H9 (cell line): ENCODE data around the gene LRFN2. TPM values are rescaled to one million over a fixed set of nuclear protein-coding genes. Genes with fewer than 3 reads are reported as not detected.

Experiments
- DNase-seq: peaks from one replicate; pipeline ENCODE4 v3.0.0-alpha.2; 2017
- H2AFZ ChIP-seq: one replicate; pipeline ENCODE4 v1.6.1; 2013; ENCODE audit warnings: mild to moderate bottlenecking, low read length, control low read depth, moderate library complexity
- H2AK5ac ChIP-seq: 2 replicates; pipeline ENCODE4 v1.6.1; 2013; ENCODE audit warnings: low read length, control low read depth, mixed read lengths; ENCODE audit not compliant: insufficient read length
- H2BK120ac ChIP-seq: one replicate; pipeline ENCODE4 v1.6.1; 2013; ENCODE audit warnings: low read depth, mild to moderate bottlenecking, low read length, control low read depth, inconsistent platforms; ENCODE audit not compliant: poor library complexity, severe bottlenecking
- H2BK12ac ChIP-seq: 2 replicates; pipeline ENCODE4 v1.6.1; 2013; ENCODE audit warnings: low read length, control low read depth, mixed read lengths, low read depth; ENCODE audit not compliant: insufficient read length
- H2BK15ac ChIP-seq: 2 replicates; pipeline ENCODE4 v1.6.1; 2013; ENCODE audit warnings: low read depth, low read length, control low read depth
- H2BK20ac ChIP-seq: one replicate; pipeline ENCODE4 v1.6.1; 2013; ENCODE audit warnings: low read depth, mild to moderate bottlenecking, low read length, control low read depth, inconsistent platforms; ENCODE audit not compliant: poor library complexity, severe bottlenecking
- H2BK5ac ChIP-seq: 2 replicates; pipeline ENCODE4 v1.6.1; 2013; ENCODE audit warnings: low read length, control low read depth, mixed read lengths; ENCODE audit not compliant: insufficient read length
- H3K14ac ChIP-seq: 2 replicates; pipeline ENCODE4 v1.6.1; 2013; ENCODE audit warnings: low read length, control low read depth; ENCODE audit not compliant: insufficient read depth
- H3K18ac ChIP-seq: 2 replicates; pipeline ENCODE4 v1.6.1; 2013; ENCODE audit warnings: low read depth, mild to moderate bottlenecking, mixed read lengths, low read length, control low read depth; ENCODE audit not compliant: insufficient read length
- H3K23ac ChIP-seq: 2 replicates; pipeline ENCODE4 v1.6.1; 2013; ENCODE audit warnings: low read length, control low read depth, mixed read lengths, low read depth; ENCODE audit not compliant: insufficient read length
- H3K23me2 ChIP-seq: 2 replicates; pipeline ENCODE4 v1.6.1; 2013; ENCODE audit warnings: low read depth, mild to moderate bottlenecking, mixed read lengths, low read length, control low read depth; ENCODE audit not compliant: insufficient read length, poor library complexity, severe bottlenecking
- H3K27ac ChIP-seq: 2 replicates; pipeline ENCODE4 v1.5.1; 2013; ENCODE audit warnings: low read length, control low read depth, mixed read lengths, low read depth; ENCODE audit not compliant: insufficient read length
- H3K27me3 ChIP-seq: 2 replicates; pipeline ENCODE4 v1.6.1; 2013; ENCODE audit warnings: low read length, control low read depth, inconsistent platforms; ENCODE audit not compliant: insufficient read depth
- H3K4ac ChIP-seq: 2 replicates; pipeline ENCODE4 v1.6.1; 2013; ENCODE audit warnings: low read depth, mild to moderate bottlenecking, control low read depth, inconsistent platforms, low read length, moderate library complexity
- H3K4me1 ChIP-seq: 2 replicates; pipeline ENCODE4 v1.6.1; 2013; ENCODE audit warnings: low read length, control low read depth, inconsistent platforms; ENCODE audit not compliant: insufficient read depth
- H3K4me2 ChIP-seq: 2 replicates; pipeline ENCODE4 v1.6.1; 2013; ENCODE audit warnings: low read length, control low read depth, mixed read lengths; ENCODE audit not compliant: insufficient read length, insufficient read depth
- H3K56ac ChIP-seq: 2 replicates; pipeline ENCODE4 v1.6.1; 2013; ENCODE audit warnings: low read depth, mild to moderate bottlenecking, mixed read lengths, low read length, control low read depth; ENCODE audit not compliant: insufficient read length
- H3K79me1 ChIP-seq: 2 replicates; pipeline ENCODE4 v1.6.1; 2013; ENCODE audit warnings: low read depth, mild to moderate bottlenecking, moderate library complexity, low read length, control low read depth, inconsistent platforms; ENCODE audit not compliant: insufficient read depth, poor library complexity, severe bottlenecking
- H3K79me2 ChIP-seq: 2 replicates; pipeline ENCODE4 v1.6.1; 2013; ENCODE audit warnings: low read length, control low read depth, inconsistent platforms; ENCODE audit not compliant: insufficient read depth
- H3K9ac ChIP-seq: 2 replicates; pipeline ENCODE4 v1.6.1; 2013; ENCODE audit warnings: low read length, control low read depth, mixed read lengths; ENCODE audit not compliant: insufficient read length; ENCODE audit errors: extremely low read depth
- H3K9me3 ChIP-seq: one replicate; pipeline ENCODE4 v1.6.1; 2013; ENCODE audit warnings: low read depth, low read length, inconsistent platforms; ENCODE audit not compliant: control insufficient read depth
- H3T11ph ChIP-seq: one replicate; pipeline ENCODE4 v1.6.1; 2013; ENCODE audit warnings: mild to moderate bottlenecking, low read length, control low read depth, inconsistent platforms
- H4K20me1 ChIP-seq: one replicate; pipeline ENCODE4 v1.6.1; 2013; ENCODE audit not compliant: control insufficient read depth, insufficient read length, insufficient read depth
- H4K5ac ChIP-seq: 2 replicates; pipeline ENCODE4 v1.6.1; 2013; ENCODE audit warnings: low read depth, mild to moderate bottlenecking, mixed read lengths, low read length, control low read depth; ENCODE audit not compliant: insufficient read length
- H4K8ac ChIP-seq: replicated peaks from 2 replicates; pipeline ENCODE4 v1.6.1; 2013; ENCODE audit warnings: low read length, control low read depth, mixed read lengths, low read depth; ENCODE audit not compliant: insufficient read length
- H4K91ac ChIP-seq: 2 replicates; pipeline ENCODE4 v1.6.1; 2013; ENCODE audit warnings: low read depth, mild to moderate bottlenecking, moderate library complexity, mixed read lengths, low read length, control low read depth; ENCODE audit not compliant: insufficient read length
- H3K27ac Mint-ChIP-seq, 3 experiments: 2 replicates in 2 of 3; 3 replicates in 1 of 3; pipeline ENCODE4 v1.8.0; 2020 to 2021; ENCODE audit warnings: mixed read lengths in 3 of 3, mild to moderate bottlenecking in 1 of 3, moderate library complexity in 1 of 3
- H3K27me3 Mint-ChIP-seq: 2 replicates; pipeline ENCODE4 v1.8.0; 2021; ENCODE audit warnings: low read depth, mild to moderate bottlenecking, moderate library complexity, mixed read lengths
- H3K36me3 Mint-ChIP-seq, 3 experiments: 2 replicates in 2 of 3; 3 replicates in 1 of 3; pipeline ENCODE4 v1.8.0; 2020 to 2021; ENCODE audit warnings: low read depth in 3 of 3, mixed read lengths in 3 of 3; ENCODE audit not compliant: insufficient read depth in 1 of 3
- H3K4me1 Mint-ChIP-seq, 2 experiments: 2 replicates each; pipeline ENCODE4 v1.8.0; 2020; ENCODE audit warnings: mixed read lengths in 2 of 2
- H3K4me3 Mint-ChIP-seq, 2 experiments: 2 replicates in 1 of 2; 3 replicates in 1 of 2; pipeline ENCODE4 v1.8.0; 2020 to 2021; ENCODE audit warnings: mild to moderate bottlenecking in 2 of 2, mixed read lengths in 2 of 2, moderate library complexity in 1 of 2
- H3K9me3 Mint-ChIP-seq, 2 experiments: 2 replicates in 1 of 2; 3 replicates in 1 of 2; pipeline ENCODE4 v1.8.0; 2020; ENCODE audit warnings: mild to moderate bottlenecking in 2 of 2, mixed read lengths in 2 of 2, moderate library complexity in 1 of 2
- CTCF ChIP-seq: fragments of 200-600 bp; sonication (generic); conservative IDR thresholded peaks from 3 replicates; pipeline ENCODE4 v1.8.0; 2021; ENCODE audit warnings: antibody characterized with exemption, mild to moderate bottlenecking
- WGBS: extraction: QIAGEN DNeasy Blood & Tissue Kit; methylation state at CpG from one replicate; pipeline ENCODE4 v1.1.7; 2013; ENCODE audit warnings: missing lambda C conversion rate, low lambda C conversion rate, mixed read lengths; ENCODE audit not compliant: insufficient read length; ENCODE audit errors: extremely low coverage; 5-methylcytosine and 5-hydroxymethylcytosine counted together
- total RNA-seq: library from RNA; stranded (reverse); gene quantifications from 2 replicates; pipeline ENCODE4 v1.2.1, GENCODE V29; 2021

Gene LRFN2
- total RNA-seq, 1 experiment from 2014 or later, result 0.11 TPM

GRCh38 chr6:40356242-40356910 is 230.8 kb downstream of the LRFN2 start:
- no peaks in the 10 kb centered on the region for H3K9me3 ChIP-seq
- no peaks in the 10 kb centered on the region for H4K20me1 ChIP-seq
- Mint-ChIP-seq H3K4me3 (no peak overlapping the region), H3K4me1 (peaks cover 26 to 28% of the 10 kb centered on the region in 2 experiments), H3K27ac (no peak overlapping the region; a peak in 1 of 7 replicates), H3K36me3 (0 out of 7 replicates have a peak, but pooled peaks cover 0 to 5% (median 0%) of the 10 kb centered on the region in 3 experiments), H3K27me3 (no peaks in the 10 kb centered on the region), H3K9me3 (peaks cover 0 to 3% of the 10 kb centered on the region in 2 experiments; a peak in 1 of 5 replicates)
- no peaks in the 10 kb centered on the region for H3K79me1 ChIP-seq
- H4K91ac ChIP-seq, result no peak overlapping the region
- no peak overlapping the region for H3K56ac ChIP-seq
- H3K18ac ChIP-seq, result no peak overlapping the region
- H2AFZ ChIP-seq, result no peak overlapping the region
- no peak overlapping the region for H3K23ac ChIP-seq
- TF ChIP-seq CTCF, result no peak
- H3K4me2 ChIP-seq, result no peak overlapping the region
- H2BK5ac ChIP-seq, result no peak overlapping the region
- no peak overlapping the region for H3T11ph ChIP-seq
- no peak overlapping the region for H3K27ac ChIP-seq
- no peaks in the 10 kb centered on the region for H3K79me2 ChIP-seq
- no peak for DNase-seq
- no peak overlapping the region for H3K14ac ChIP-seq
- no peak overlapping the region for H3K4ac ChIP-seq
- no peak overlapping the region for H2BK120ac ChIP-seq
- H3K23me2 ChIP-seq, result peaks cover 3% of the 10 kb centered on the region
- no peaks in the 10 kb centered on the region for H3K27me3 ChIP-seq
- H2BK20ac ChIP-seq, result no peak overlapping the region
- no peak overlapping the region for H2BK15ac ChIP-seq
- no peak overlapping the region for H2BK12ac ChIP-seq
- no CpG with 5 or more reads among the region's 2 CpGs for WGBS
- no peak overlapping the region for H2AK5ac ChIP-seq
- no peak overlapping the region for H3K9ac ChIP-seq
- H3K4me1 ChIP-seq, result peaks cover 21% of the 10 kb centered on the region; the same call in 1 of the 2 replicates
- no peak overlapping the region for H4K5ac ChIP-seq
- no peak overlapping the region for H4K8ac ChIP-seq
